HG03139 (cell line): ENCODE measurements around the gene SUPT5H.
A peak's percentile ranks its signal among the peaks of the same experiment; 100 is the strongest.
"Not testable (repeated sequence)": the region's sequence is repeated elsewhere in the genome, so short reads cannot be mapped to it uniquely, and the experiment has no call there.

Experiments used
- ATAC-seq: cut with Tn5 transposase; IDR thresholded peaks from one replicate; pipeline ENCODE4 v1.9.1; 2021; ENCODE audit not compliant: unreplicated experiment

The SUPT5H gene

GRCh38 chr19:39424934-39425333 is 20.4 kb upstream of the SUPT5H start:
- no peak for ATAC-seq

GRCh38 chr19:39425744-39426143 is 19.6 kb upstream of the SUPT5H start:
- ATAC-seq, result no peak

GRCh38 chr19:39426170-39426569 is 19.2 kb upstream of the SUPT5H start:
- no peak for ATAC-seq

- ATAC-seq, result no peak
Measured at GRCh38 chr19:39427707-39428106, 17.7 kb upstream of the SUPT5H start.

GRCh38 chr19:39428283-39429112 is 16.9 kb upstream of the SUPT5H start:
- ATAC-seq, result no peak

GRCh38 chr19:39430675-39431593 is 14.4 kb upstream of the SUPT5H start:
- no peak for ATAC-seq

- no peak for ATAC-seq
Measured at GRCh38 chr19:39432677-39433025, 12.7 kb upstream of the SUPT5H start.

GRCh38 chr19:39433480-39434079 is 11.8 kb upstream of the SUPT5H start:
- ATAC-seq, result no peak

- no peak for ATAC-seq
Measured at GRCh38 chr19:39434123-39435076, 11.0 kb upstream of the SUPT5H start.

GRCh38 chr19:39435499-39436349 is 9.7 kb upstream of the SUPT5H start, which contains the start of gene RPS16:
TSS of gene RPS16 (minus strand) at chr19:39435949. CDS start at chr19:39435895, 54 bp downstream.
- ATAC-seq, result peak; percentile 59

GRCh38 chr19:39436350-39436716 is 9.0 kb upstream of the SUPT5H start:
- no peak for ATAC-seq

- ATAC-seq, result no peak
Measured at GRCh38 chr19:39438270-39438934, 7.0 kb upstream of the SUPT5H start.

GRCh38 chr19:39444598-39445195 is 685 bp upstream of the SUPT5H start:
- ATAC-seq, result no peak

GRCh38 chr19:39446365-39447084 is 1.1 kb downstream of the SUPT5H start:
- no peak for ATAC-seq

GRCh38 chr19:39448271-39448670 is 2.9 kb downstream of the SUPT5H start:
- no peak for ATAC-seq

GRCh38 chr19:39449116-39449797 is 3.9 kb downstream of the SUPT5H start:
- ATAC-seq, result no peak

GRCh38 chr19:39451257-39451656 is 5.9 kb downstream of the SUPT5H start:
- ATAC-seq, result not testable (repeated sequence)
